Measurements from ENCODE around the gene PDLIM1.

PDLIM1 gene

GRCh38 chr10:95290461-95291364 is at the start of gene PDLIM1:
TSS of gene PDLIM1 (minus strand) at chr10:95291003. CDS start at chr10:95290915, 88 bp downstream.
- no peak for DNase-seq (ENCODE audit: low spot score)

DNA sequence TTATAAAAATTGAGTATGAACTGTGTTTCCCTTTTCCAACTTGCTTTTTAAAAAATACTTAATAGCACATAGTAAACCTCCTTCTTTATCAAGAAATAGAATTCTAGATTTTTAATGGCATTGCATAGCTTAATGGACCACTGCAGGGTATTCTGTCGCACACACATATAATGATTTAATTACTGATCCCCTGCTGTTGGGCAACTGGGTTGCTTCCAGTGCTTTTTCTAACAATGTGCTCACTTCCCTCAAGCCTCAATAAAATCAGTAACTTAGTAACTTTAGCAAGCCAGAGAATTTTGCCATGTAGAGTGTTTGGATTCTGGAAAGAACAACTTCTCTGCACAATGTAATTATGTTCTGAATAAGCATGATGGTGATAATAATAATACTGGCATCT is 49.1 kb upstream of the PDLIM1 start:
- no peak for DNase-seq (ENCODE audit: low spot score)

DNA sequence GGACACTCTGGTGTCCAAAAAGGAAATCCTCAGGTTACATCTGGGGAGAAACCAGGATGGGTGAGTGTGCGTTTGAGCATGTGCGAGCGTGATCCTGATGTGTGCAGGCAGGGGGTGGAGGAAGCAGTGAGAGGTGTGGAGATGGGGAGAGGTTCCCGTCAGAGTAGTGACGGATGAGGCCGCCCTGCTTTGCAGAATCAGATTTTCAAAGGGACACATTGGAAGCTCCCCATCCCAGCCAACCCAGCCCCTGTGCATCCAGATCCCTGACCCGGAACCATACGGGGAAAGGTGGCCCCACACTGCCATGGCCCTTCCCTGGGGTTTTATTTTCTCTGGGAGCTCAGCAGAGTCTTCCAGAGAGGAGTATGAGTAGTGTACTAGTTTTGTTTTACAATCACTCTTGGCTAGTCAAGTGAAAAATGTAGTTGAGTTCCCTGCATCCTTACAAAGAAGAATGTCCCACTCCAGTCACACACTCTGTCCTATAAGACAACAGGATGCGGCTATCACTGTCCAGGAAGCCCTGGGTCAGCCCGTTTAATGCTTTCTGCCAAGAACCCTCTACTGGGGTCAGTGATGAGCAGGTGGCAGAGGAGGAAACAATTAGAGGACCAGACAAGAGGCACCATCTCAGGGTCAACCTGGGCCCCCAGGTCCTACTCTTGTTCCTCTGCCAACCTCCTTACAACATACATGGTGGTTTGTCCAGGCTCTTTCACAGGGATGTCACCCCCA is 46.8 kb upstream of the PDLIM1 start:
- no peak for DNase-seq (ENCODE audit: low spot score)

- no peak for DNase-seq (ENCODE audit: low spot score)
Measured at GRCh38 chr10:95336702-95337101, 45.9 kb upstream of the PDLIM1 start.

DNA sequence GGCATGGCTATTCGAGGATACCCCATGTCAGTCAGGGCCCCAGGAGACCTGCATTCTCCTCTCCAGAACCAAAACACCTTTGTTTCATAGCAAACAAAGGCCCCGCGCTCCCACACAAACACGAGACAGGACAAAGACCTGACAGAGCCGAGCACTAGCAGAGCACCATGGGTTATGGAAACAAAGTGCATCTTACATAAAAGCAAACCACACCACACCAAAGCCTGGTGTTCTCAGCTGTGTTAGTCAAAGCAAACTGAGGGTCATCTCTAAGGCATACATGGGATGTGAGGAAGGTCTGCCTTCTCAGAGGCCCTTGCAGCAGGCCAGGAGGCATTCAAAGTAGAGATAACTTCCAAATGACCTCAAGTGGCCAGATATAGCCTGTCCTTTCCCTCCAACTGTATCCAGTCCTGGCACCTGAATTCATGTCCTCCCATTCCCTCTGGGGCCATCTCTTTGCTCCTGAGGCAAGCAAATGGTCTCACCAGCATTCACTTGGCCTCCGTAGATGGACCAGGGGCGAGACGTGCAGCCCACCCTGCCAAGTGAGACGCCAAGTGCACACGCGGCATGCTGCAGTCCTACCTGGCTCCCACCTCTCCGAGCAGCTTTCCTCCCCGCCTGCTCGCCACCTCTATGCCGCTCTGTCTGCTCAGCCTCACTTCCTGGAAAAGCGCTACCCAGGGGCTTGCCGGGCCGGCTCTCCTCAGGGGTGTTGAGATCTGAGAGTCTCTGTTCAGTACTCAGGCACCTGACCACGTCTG is 45.3 kb upstream of the PDLIM1 start:
- DNase-seq (ENCODE audit: low spot score): no peak

DNA sequence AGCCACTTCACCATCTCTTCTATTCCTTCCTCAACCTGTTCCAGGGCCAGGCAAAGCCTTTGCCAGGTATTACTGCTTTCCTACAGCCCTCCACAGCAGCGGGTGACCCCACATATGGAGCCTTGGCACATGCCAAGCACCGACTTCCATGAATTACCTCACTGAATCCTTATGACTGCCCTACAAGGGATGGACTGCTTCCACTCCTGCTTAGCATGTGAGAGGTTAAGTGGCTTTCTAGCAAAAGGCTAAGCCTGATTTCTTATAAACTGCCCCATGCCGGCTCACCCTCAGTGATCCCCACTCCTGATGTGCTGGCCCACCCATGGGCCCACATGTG is 44.0 kb upstream of the PDLIM1 start:
- no peak for DNase-seq (ENCODE audit: low spot score)

- peak; percentile 69 for DNase-seq (ENCODE audit: low spot score)
Measured at GRCh38 chr10:95333997-95334804, 43.4 kb upstream of the PDLIM1 start.

- no peak for DNase-seq (ENCODE audit: low spot score)
Measured at GRCh38 chr10:95332666-95333249, 42.0 kb upstream of the PDLIM1 start.

DNA sequence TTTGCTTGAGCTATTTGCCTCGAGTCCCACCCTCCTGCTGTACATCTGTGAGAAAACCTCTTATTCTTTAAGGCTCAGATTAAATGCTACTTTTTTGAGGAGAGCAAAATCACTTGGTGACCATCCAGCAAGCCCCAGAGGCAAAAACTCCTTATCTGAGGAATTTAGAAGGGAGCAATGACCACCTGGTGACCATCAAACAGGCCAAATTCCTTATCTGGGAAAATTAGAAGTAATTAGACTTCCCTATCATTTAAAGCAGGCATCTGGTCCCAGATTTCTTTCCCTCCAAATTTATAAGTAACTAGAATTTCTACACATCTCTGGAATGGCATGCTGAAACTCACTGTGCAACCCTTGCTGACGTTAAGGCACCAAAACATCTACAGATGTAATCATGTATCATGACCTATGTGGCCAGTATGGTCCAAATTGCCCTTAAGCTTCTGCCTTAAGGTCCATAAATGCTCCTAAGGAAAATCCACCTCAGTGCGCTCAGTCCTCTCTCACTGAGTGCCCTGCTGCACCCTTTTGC is 40.9 kb upstream of the PDLIM1 start:
- DNase-seq (ENCODE audit: low spot score): no peak

DNA sequence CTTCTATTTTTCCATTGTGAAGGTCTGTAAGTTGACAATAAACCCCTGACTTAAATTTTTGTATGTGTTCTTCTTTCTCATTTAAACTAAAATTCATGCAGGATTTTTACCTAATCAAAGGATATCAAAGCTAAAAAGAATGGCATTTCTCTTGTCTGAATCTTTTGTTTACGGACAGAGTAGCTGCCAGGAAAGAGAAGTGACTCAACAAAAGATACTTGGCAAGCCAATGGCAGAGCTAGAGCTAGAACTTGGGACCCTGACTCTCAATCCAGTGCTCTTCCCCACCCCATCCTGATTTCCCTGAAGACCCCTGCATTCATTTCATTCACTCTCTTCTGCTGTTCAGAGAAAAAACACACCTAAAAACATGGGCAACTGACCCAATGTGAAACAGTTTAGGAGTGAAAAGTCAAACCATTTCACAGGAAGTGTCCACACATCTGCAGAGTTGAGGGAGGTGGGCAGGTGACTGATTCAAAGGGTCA is 40.2 kb upstream of the PDLIM1 start:
- no peak for DNase-seq (ENCODE audit: low spot score)

DNA sequence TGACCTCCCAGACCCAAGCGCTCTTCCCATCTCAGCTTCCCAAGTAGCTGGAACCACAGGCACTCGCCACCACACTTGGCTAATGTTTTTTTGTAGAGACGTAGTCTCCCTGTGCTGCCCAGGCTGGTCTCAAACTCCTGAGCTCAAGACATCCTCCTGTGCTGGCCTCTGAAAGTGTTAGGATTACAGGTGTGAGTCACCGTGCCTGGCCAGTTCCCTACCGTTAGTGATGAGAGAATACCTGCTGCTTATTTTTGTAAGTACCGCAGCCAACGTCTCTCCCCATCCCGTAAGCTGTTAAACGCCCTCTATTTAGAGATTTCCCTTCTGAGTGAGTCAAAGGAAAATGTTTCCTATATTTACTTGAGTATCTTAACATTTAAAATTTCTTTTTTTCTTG is 38.5 kb upstream of the PDLIM1 start:
- DNase-seq (ENCODE audit: low spot score): no peak

GRCh38 chr10:95328013-95328412 is 37.2 kb upstream of the PDLIM1 start:
- DNase-seq (ENCODE audit: low spot score): no peak

- DNase-seq (ENCODE audit: low spot score): no peak
Measured at GRCh38 chr10:95327367-95327766, 36.6 kb upstream of the PDLIM1 start.

- no peak for DNase-seq (ENCODE audit: low spot score)
Measured at GRCh38 chr10:95326396-95326795, 35.6 kb upstream of the PDLIM1 start.

DNA sequence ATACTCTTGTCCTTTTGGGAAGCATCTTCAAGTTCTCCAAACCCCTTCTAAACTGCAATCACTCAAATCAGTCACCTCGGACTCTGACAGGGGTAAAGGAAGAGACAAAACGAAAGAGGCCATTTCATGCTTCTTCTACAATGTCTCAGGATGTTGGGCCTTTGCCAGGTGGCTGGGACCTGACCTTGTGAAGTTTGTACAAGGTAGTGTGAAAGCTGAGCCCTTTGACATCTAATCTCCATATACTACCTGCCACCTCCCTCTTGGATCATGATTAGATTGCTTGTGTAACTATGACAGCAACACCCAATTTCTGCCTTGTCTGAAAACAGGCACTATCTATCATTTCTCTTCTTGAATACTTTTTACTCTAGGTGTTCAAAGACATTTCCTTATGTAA is 35.1 kb upstream of the PDLIM1 start:
- DNase-seq (ENCODE audit: low spot score): no peak

DNA sequence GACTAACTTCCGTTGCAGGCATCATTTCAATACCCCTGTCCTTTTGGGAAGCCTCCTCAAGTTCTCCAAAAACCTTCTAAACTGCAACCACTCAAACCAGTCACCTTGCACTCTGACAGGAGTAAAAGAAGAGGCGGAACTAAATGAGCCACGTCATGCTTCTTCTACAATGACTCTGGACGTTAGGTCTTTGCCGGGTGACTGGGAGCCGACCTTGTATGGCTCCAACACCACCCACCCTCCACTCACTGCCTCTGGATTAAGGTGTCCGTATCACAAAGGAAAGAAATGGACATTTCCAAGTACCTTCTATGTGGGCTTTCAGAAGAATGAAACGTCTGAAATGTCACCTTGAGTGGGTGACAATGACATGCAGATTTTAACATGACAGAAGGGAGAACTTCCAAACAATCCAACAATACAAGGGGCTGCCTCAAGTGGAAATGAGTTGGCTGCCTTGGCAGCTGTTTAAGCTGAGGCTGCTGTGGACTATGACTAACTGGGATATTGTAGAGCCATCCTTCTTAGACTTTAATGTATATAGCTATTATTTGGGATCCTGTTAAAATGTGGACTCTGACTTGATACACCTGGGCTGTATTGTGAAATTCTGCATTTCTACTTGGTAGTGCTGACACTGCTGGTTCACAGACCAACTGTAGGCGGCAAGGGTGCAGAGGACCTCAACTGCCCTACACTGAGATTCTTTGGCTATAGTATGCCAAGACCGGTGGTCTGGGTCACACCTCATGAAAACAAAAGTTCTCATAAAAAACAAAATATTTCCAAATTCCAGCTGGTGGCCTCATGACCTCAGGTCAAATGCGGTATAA is 33.8 kb upstream of the PDLIM1 start:
- no peak for DNase-seq (ENCODE audit: low spot score)

DNA sequence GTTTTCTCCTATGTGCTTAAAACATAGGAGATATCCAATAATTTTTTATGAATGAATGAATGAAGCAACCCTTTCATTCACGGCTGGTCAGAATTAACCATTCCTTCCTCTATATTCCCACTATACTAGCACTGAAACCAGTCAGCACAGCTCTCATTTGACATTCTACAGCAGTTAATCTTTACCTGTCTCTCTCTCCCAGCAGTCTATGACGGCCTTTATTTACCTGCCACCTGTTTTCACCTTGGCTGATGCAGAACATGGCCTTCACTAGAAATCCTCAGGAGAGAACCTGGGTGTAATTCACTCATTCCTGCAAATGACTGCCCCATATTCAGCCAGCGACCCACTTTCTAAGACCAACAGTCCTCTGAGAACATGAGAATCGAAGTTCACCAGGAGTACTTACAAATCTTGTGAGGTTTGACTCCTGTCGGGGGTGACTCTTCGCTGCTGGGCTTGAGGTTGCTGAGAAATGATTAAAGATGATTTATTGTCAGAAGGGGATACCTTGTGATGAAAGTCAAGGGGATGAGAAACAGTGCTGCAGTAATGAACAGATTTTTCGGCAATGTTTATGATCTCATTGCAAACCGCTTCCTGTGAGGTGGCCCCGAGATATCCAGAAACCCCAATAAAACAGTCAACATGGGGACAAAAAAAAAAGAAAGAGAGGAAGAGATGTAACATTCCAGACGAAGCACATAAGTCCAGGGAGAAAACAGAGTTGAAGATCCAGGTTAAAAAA is 30.9 kb upstream of the PDLIM1 start:
- peak; percentile 9 for DNase-seq (ENCODE audit: low spot score)

- DNase-seq (ENCODE audit: low spot score): no peak
Measured at GRCh38 chr10:95319239-95319638, 28.4 kb upstream of the PDLIM1 start.

GRCh38 chr10:95315509-95315908 is 24.7 kb upstream of the PDLIM1 start:
- DNase-seq (ENCODE audit: low spot score): no peak
